H1 (cell line): ENCODE measurements around the gene ANO2. TPM values are rescaled to one million over a fixed set of nuclear protein-coding genes. Genes with fewer than 3 reads are reported as not detected.
"Not testable (repeated sequence)": the region's sequence is repeated elsewhere in the genome, so short reads cannot be mapped to it uniquely, and the experiment has no call there.

Experiments used
- CTCF ChIA-PET: fragments of 300-600 bp; sonication (Branson Sonifier 250); formaldehyde crosslinking; loops from one replicate; lab custom pipeline; 2021; ENCODE audit not compliant: partially characterized antibody; lab: Charles Lee
- POLR2A ChIA-PET: fragments of 300-600 bp; sonication (Branson Sonifier 250); formaldehyde crosslinking; loops from one replicate; lab custom pipeline; 2021; ENCODE audit warnings: inconsistent platforms; ENCODE audit not compliant: partially characterized antibody; lab: Charles Lee
- DNase-seq, 2 experiments: peaks; one replicate each; pipeline versions ENCODE4 v3.0.0 to v3.0.0-alpha.2; 2010 to 2022; ENCODE audit warnings: low spot score in 2 of 2, low read depth in 1 of 2, mixed read lengths in 1 of 2
- FAIRE-seq: peaks from 2 replicates; lab custom pipeline; 2011; peaks lifted over from hg19 to GRCh38; lab: Jason Lieb, UNC
- H2AFZ ChIP-seq: 2 replicates; pipeline ENCODE4 v1.8.1; 2012; ENCODE audit warnings: low read length, inconsistent platforms
- H2AK5ac ChIP-seq: 2 replicates; pipeline ENCODE4 v1.6.1; 2013; ENCODE audit warnings: low read depth, low read length
- H2BK120ac ChIP-seq: replicated peaks from 2 replicates; pipeline ENCODE3; 2013; ENCODE audit warnings: low read depth, low read length, inconsistent platforms
- H2BK12ac ChIP-seq: 2 replicates; pipeline ENCODE4 v1.6.1; 2013; ENCODE audit warnings: low read depth, low read length
- H2BK15ac ChIP-seq: 2 replicates; pipeline ENCODE4 v1.6.1; 2013; ENCODE audit warnings: low read length
- H2BK20ac ChIP-seq: 2 replicates; pipeline ENCODE4 v1.6.1; 2013; ENCODE audit warnings: low read length
- H2BK5ac ChIP-seq: 2 replicates; pipeline ENCODE4 v1.6.1; 2013; ENCODE audit warnings: low read depth, low read length
- H3K14ac ChIP-seq: 2 replicates; pipeline ENCODE4 v1.6.1; 2013; ENCODE audit warnings: inconsistent platforms; ENCODE audit not compliant: insufficient read length
- H3K18ac ChIP-seq: 2 replicates; pipeline ENCODE4 v1.6.1; 2013; ENCODE audit warnings: low read length; ENCODE audit errors: extremely low read depth
- H3K23ac ChIP-seq: 2 replicates; pipeline ENCODE4 v1.6.1; 2013; ENCODE audit warnings: inconsistent platforms; ENCODE audit not compliant: insufficient read length
- H3K23me2 ChIP-seq: 2 replicates; pipeline ENCODE4 v1.6.1; 2013; ENCODE audit warnings: low read depth, low read length
- H3K27ac ChIP-seq: 2 replicates; pipeline ENCODE4 v1.6.1; 2011; ENCODE audit warnings: low read depth, low read length, inconsistent platforms
- H3K27me3 ChIP-seq, 4 experiments: replicated peaks in 1 of 4; 1 replicate in 1 of 4; 2 replicates in 3 of 4; pipeline versions ENCODE4 v1.6.1 to v1.8.1; 2011 to 2013; ENCODE audit warnings: low read length in 3 of 4, mild to moderate bottlenecking in 3 of 4, inconsistent platforms in 2 of 4, mixed read lengths in 2 of 4, moderate library complexity in 1 of 4; ENCODE audit not compliant: control insufficient read depth in 3 of 4, insufficient read depth in 3 of 4; ENCODE audit errors: extremely low read depth in 1 of 4
- H3K36me3 ChIP-seq, 4 experiments: 2 replicates each; pipeline versions ENCODE4 v1.6.1 to v1.8.1; 2011 to 2013; ENCODE audit warnings: mild to moderate bottlenecking in 4 of 4, low read length in 3 of 4, moderate library complexity in 2 of 4, control low read depth in 1 of 4, inconsistent platforms in 1 of 4; ENCODE audit not compliant: insufficient read depth in 4 of 4, control insufficient read depth in 2 of 4
- H3K4ac ChIP-seq: replicated peaks from 2 replicates; pipeline ENCODE3; 2013; ENCODE audit warnings: low read length, low read depth, mixed read lengths, inconsistent platforms; ENCODE audit not compliant: insufficient read length
- H3K4me1 ChIP-seq, 4 experiments: replicated peaks in 1 of 4; 1 replicate in 1 of 4; 2 replicates in 3 of 4; pipeline versions ENCODE4 v1.6.1 to v1.8.1; 2011 to 2013; ENCODE audit warnings: low read length in 3 of 4, inconsistent platforms in 2 of 4, mixed read lengths in 1 of 4; ENCODE audit not compliant: insufficient read depth in 4 of 4, control insufficient read depth in 3 of 4
- H3K4me2 ChIP-seq, 2 experiments: 2 replicates each; pipeline versions ENCODE4 v1.6.1 to v1.8.1; 2011 to 2013; ENCODE audit warnings: low read depth in 2 of 2, low read length in 2 of 2, control low read depth in 1 of 2, inconsistent platforms in 1 of 2, mild to moderate bottlenecking in 1 of 2; ENCODE audit not compliant: insufficient read depth in 1 of 2
- H3K4me3 ChIP-seq, 4 experiments: fragments of 200-600, 300-600 bp in 1 of 4; sonication (generic), shearing (Covaris generic), sonication (Bioruptor Twin) in 1 of 4; 2 replicates each; pipeline versions ENCODE4 v1.5.1 to v1.8.1; 2011 to 2016; ENCODE audit warnings: low read length in 4 of 4, low read depth in 3 of 4, control low read depth in 2 of 4, inconsistent platforms in 2 of 4, mild to moderate bottlenecking in 2 of 4, mixed read lengths in 1 of 4, moderate library complexity in 1 of 4; ENCODE audit not compliant: insufficient read depth in 2 of 4; ENCODE audit errors: extremely low read depth in 1 of 4
- H3K56ac ChIP-seq: replicated peaks from 2 replicates; pipeline ENCODE3; 2013; ENCODE audit warnings: low read depth, mild to moderate bottlenecking, mixed read lengths, low read length, inconsistent platforms; ENCODE audit not compliant: insufficient read length
- H3K79me1 ChIP-seq: 2 replicates; pipeline ENCODE4 v1.6.1; 2013; ENCODE audit warnings: low read depth, low read length, control low read depth
- H3K79me2 ChIP-seq, 2 experiments: 2 replicates each; pipeline versions ENCODE4 v1.6.1 to v1.8.1; 2012 to 2013; ENCODE audit warnings: low read length in 2 of 2, mild to moderate bottlenecking in 2 of 2, inconsistent platforms in 1 of 2; ENCODE audit not compliant: insufficient read depth in 2 of 2, control insufficient read depth in 1 of 2
- H3K9ac ChIP-seq, 4 experiments: replicated peaks in 1 of 4; 1 replicate in 1 of 4; 2 replicates in 3 of 4; pipeline versions ENCODE4 v1.6.1 to v1.8.1; 2011 to 2013; ENCODE audit warnings: low read depth in 3 of 4, low read length in 3 of 4, control low read depth in 2 of 4, mild to moderate bottlenecking in 2 of 4, moderate library complexity in 2 of 4, inconsistent platforms in 1 of 4; ENCODE audit errors: extremely low read depth in 1 of 4
- H3K9me3 ChIP-seq, 2 experiments: 2 replicates each; pipeline versions ENCODE4 v1.6.1 to v1.8.1; 2012 to 2013; ENCODE audit warnings: mild to moderate bottlenecking in 2 of 2, moderate library complexity in 2 of 2, control low read depth in 1 of 2, inconsistent platforms in 1 of 2, low read depth in 1 of 2, low read length in 1 of 2, mixed read lengths in 1 of 2; ENCODE audit not compliant: insufficient read depth in 2 of 2
- H4K20me1 ChIP-seq, 2 experiments: replicated peaks in 1 of 2; 2 replicates each; pipeline versions ENCODE3 to v1.8.1; 2011 to 2013; ENCODE audit warnings: inconsistent platforms in 2 of 2, low read length in 2 of 2, mild to moderate bottlenecking in 1 of 2; ENCODE audit not compliant: insufficient read depth in 2 of 2, control insufficient read depth in 1 of 2
- H4K5ac ChIP-seq: 2 replicates; pipeline ENCODE4 v1.6.1; 2013; ENCODE audit warnings: low read length, low read depth, mixed read lengths, inconsistent platforms; ENCODE audit not compliant: insufficient read length
- H4K8ac ChIP-seq: 2 replicates; pipeline ENCODE4 v1.8.0; 2013; ENCODE audit warnings: mild to moderate bottlenecking, moderate library complexity, low read length, inconsistent platforms; ENCODE audit not compliant: insufficient read depth; ENCODE audit errors: extremely low read depth
- H4K91ac ChIP-seq: replicated peaks from 2 replicates; pipeline ENCODE3; 2013; ENCODE audit warnings: low read length, mixed read lengths, inconsistent platforms; ENCODE audit not compliant: insufficient read length
- MAX ChIP-seq: IDR thresholded peaks from 2 replicates; pipeline ENCODE4 v1.6.1; 2012; ENCODE audit warnings: inconsistent platforms
- WGBS, 2 experiments: shearing (Covaris generic) in 1 of 2; methylation state at CpG; one replicate each; pipeline versions ENCODE4 v1.1.6 to v1.1.7; 2013 to 2015; ENCODE audit warnings: low lambda C conversion rate in 2 of 2, mixed read lengths in 2 of 2, inconsistent platforms in 1 of 2, low coverage in 1 of 2, missing lambda C conversion rate in 1 of 2; ENCODE audit not compliant: insufficient replicate concordance in 2 of 2, insufficient coverage in 1 of 2, insufficient read length in 1 of 2; ENCODE audit errors: extremely low coverage in 1 of 2, missing lambda C conversion rate in 1 of 2; 5-methylcytosine and 5-hydroxymethylcytosine counted together
- polyA plus RNA-seq, 7 experiments: library from polyadenylated mRNA; depleted of rRNA in 3 of 7; stranded (reverse) in 5 of 7; unstranded in 2 of 7; fragments of >200 nt in 5 of 7; fragments of 200-250 nt in 2 of 7; gene quantifications; 1 replicate in 5 of 7; 2 replicates in 1 of 7; 4 replicates in 1 of 7; pipeline versions ENCODE4 v1.2.1 to v1.2.3, GENCODE V29; 2011 to 2013; ENCODE audit warnings: missing spikeins in 2 of 7, mixed read lengths in 2 of 7
- total RNA-seq: library from RNA; stranded (reverse); fragmentation: NEBNext Ultra II Directional; extraction: Animal tissue kit (Norgen Biotek cat#: 25700); gene quantifications from 2 replicates; pipeline ENCODE4 v1.2.1, GENCODE V29; 2021
- TF ChIP-seq, protein P1 (sequence below): IDR thresholded peaks from 2 replicates; pipeline ENCODE4 v1.6.1; 2012; ENCODE audit warnings: inconsistent platforms

Gene ANO2
- total and polyA plus RNA-seq, 2 of the 8 experiments (the other 6 are each of a cell fraction or from before 2014, with no cell fraction given), result 1.9 to 5.5 TPM

GRCh38 chr12:5537026-5537615, 407.9 kb downstream of the ANO2 start:
- H2BK5ac ChIP-seq, H2BK120ac ChIP-seq, H3K79me2 ChIP-seq, FAIRE-seq, H3K14ac ChIP-seq, H4K20me1 ChIP-seq, H3K79me1 ChIP-seq, H2BK20ac ChIP-seq, H3K9me3 ChIP-seq, H3K56ac ChIP-seq, H3K27ac ChIP-seq, H3K4me2 ChIP-seq, H3K23me2 ChIP-seq, H3K27me3 ChIP-seq, H3K4me3 ChIP-seq, H4K5ac ChIP-seq, H3K36me3 ChIP-seq, H3K23ac ChIP-seq, H4K91ac ChIP-seq, H3K9ac ChIP-seq, H3K4me1 ChIP-seq, DNase-seq, H3K4ac ChIP-seq, H4K8ac ChIP-seq: not testable (repeated sequence)
- Histone ChIP-seq H2AFZ (peak overlapping the region; percentile 91), H3K18ac (peak overlapping the region; percentile 15), H2BK15ac (0 out of 2 replicates have a peak overlapping the region, but pooled peaks have one; percentile 78), H2BK12ac (peak overlapping the region; percentile 78; the same call in 1 of the 2 replicates), H2AK5ac (peak overlapping the region; percentile 15; the same call in 1 of the 2 replicates)
- ChIA-PET POLR2A (interaction anchor here (0.7 kb wide), 1 partner anchor 425 kb away, joined by 3 read pairs; no protein-coding TSS in a partner anchor), CTCF (interaction anchor here (0.6 kb wide), 1 partner anchor 1132 kb away, joined by 3 read pairs; no protein-coding TSS in a partner anchor)
- WGBS, 2 experiments, result 53% methylated on average over 5 of the region's 13 CpGs; no CpG with 5 or more reads in 1 of the 2 experiments
- TF ChIP-seq MAX, result peak; percentile 65
- TF ChIP-seq, protein P1, sequence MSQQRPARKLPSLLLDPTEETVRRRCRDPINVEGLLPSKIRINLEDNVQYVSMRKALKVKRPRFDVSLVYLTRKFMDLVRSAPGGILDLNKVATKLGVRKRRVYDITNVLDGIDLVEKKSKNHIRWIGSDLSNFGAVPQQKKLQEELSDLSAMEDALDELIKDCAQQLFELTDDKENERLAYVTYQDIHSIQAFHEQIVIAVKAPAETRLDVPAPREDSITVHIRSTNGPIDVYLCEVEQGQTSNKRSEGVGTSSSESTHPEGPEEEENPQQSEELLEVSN, result peak; percentile 51; the same call in 1 of the 2 replicates
